ENCODE measurements around the gene RSBN1.
A peak's percentile ranks its signal among the peaks of the same experiment; 100 is the strongest.

RSBN1 gene

GRCh38 chr1:113811888-113812660, at the start of gene RSBN1:
RSBN1 (minus strand) TSS chr1:113812476; CDS start chr1:113812412, 64 bp downstream.
- H3K27ac ChIP-seq (ENCODE audit: low read length), result peak within 1 kb of the TSS; percentile 89
- no peaks in the 10 kb centered on the region for H3K36me3 ChIP-seq (ENCODE audit: control insufficient read depth in 2 of 2, insufficient read depth in 2 of 2, low read length in 2 of 2)
- H3K9ac ChIP-seq (ENCODE audit: low read length in 2 of 2), result peak within 1 kb of the TSS; percentile 97 to 99
- no peaks in the 10 kb centered on the region for H3K9me3 ChIP-seq (ENCODE audit: control insufficient read depth in 2 of 2, low read length in 2 of 2)
- no peaks in the 10 kb centered on the region for H3K27me3 ChIP-seq (ENCODE audit: control insufficient read depth in 1 of 2, insufficient read depth in 2 of 2, low read length in 2 of 2)
- H3K4me1 ChIP-seq (ENCODE audit: control insufficient read depth, insufficient read depth, low read length), result peaks cover 7% of the 10 kb centered on the region
- H3K4me3 ChIP-seq (ENCODE audit: low read length in 2 of 2), result peak within 1 kb of the TSS; percentile 99 to 100

GRCh38 chr1:113861641-113862040, 49.4 kb upstream of the RSBN1 start:
- no peak overlapping the region for H3K27ac ChIP-seq (ENCODE audit: low read length)
- no peaks in the 10 kb centered on the region for H3K9me3 ChIP-seq (ENCODE audit: control insufficient read depth in 2 of 2, low read length in 2 of 2)
- H3K9ac ChIP-seq (ENCODE audit: low read length in 2 of 2), result no peak overlapping the region
- H3K27me3 ChIP-seq (ENCODE audit: control insufficient read depth in 1 of 2, insufficient read depth in 2 of 2, low read length in 2 of 2), result no peaks in the 10 kb centered on the region
- H3K4me1 ChIP-seq (ENCODE audit: control insufficient read depth, insufficient read depth, low read length), result no peaks in the 10 kb centered on the region
- H3K36me3 ChIP-seq (ENCODE audit: control insufficient read depth in 2 of 2, insufficient read depth in 2 of 2, low read length in 2 of 2), result no peaks in the 10 kb centered on the region
- no peak overlapping the region for H3K4me3 ChIP-seq (ENCODE audit: low read length in 2 of 2)

GRCh38 chr1:113860891-113861290, 48.6 kb upstream of the RSBN1 start:
- Histone ChIP-seq H3K27me3 (ENCODE audit: control insufficient read depth in 1 of 2, insufficient read depth in 2 of 2, low read length in 2 of 2) (no peaks in the 10 kb centered on the region), H3K9ac (ENCODE audit: low read length in 2 of 2) (no peak overlapping the region), H3K36me3 (ENCODE audit: control insufficient read depth in 2 of 2, insufficient read depth in 2 of 2, low read length in 2 of 2) (no peaks in the 10 kb centered on the region), H3K4me3 (ENCODE audit: low read length in 2 of 2) (no peak overlapping the region), H3K9me3 (ENCODE audit: control insufficient read depth in 2 of 2, low read length in 2 of 2) (no peaks in the 10 kb centered on the region), H3K4me1 (ENCODE audit: control insufficient read depth, insufficient read depth, low read length) (no peaks in the 10 kb centered on the region), H3K27ac (ENCODE audit: low read length) (no peak overlapping the region)

- H3K4me3 ChIP-seq (ENCODE audit: low read length in 2 of 2), result no peak overlapping the region
- no peaks in the 10 kb centered on the region for H3K4me1 ChIP-seq (ENCODE audit: control insufficient read depth, insufficient read depth, low read length)
- H3K27ac ChIP-seq (ENCODE audit: low read length), result no peak overlapping the region
- H3K27me3 ChIP-seq (ENCODE audit: control insufficient read depth in 1 of 2, insufficient read depth in 2 of 2, low read length in 2 of 2), result no peaks in the 10 kb centered on the region
- H3K36me3 ChIP-seq (ENCODE audit: control insufficient read depth in 2 of 2, insufficient read depth in 2 of 2, low read length in 2 of 2), result no peaks in the 10 kb centered on the region
- no peak overlapping the region for H3K9ac ChIP-seq (ENCODE audit: low read length in 2 of 2)
- H3K9me3 ChIP-seq (ENCODE audit: control insufficient read depth in 2 of 2, low read length in 2 of 2), result no peaks in the 10 kb centered on the region
These were observed 47.4 kb upstream of the RSBN1 start for GRCh38 chr1:113859478-113860175.

GRCh38 chr1:113858982-113859381, 46.7 kb upstream of the RSBN1 start:
- Histone ChIP-seq H3K9ac (ENCODE audit: low read length in 2 of 2) (no peak overlapping the region), H3K27me3 (ENCODE audit: control insufficient read depth in 1 of 2, insufficient read depth in 2 of 2, low read length in 2 of 2) (no peaks in the 10 kb centered on the region), H3K36me3 (ENCODE audit: control insufficient read depth in 2 of 2, insufficient read depth in 2 of 2, low read length in 2 of 2) (no peaks in the 10 kb centered on the region), H3K4me1 (ENCODE audit: control insufficient read depth, insufficient read depth, low read length) (no peaks in the 10 kb centered on the region), H3K4me3 (ENCODE audit: low read length in 2 of 2) (no peak overlapping the region), H3K27ac (ENCODE audit: low read length) (no peak overlapping the region), H3K9me3 (ENCODE audit: control insufficient read depth in 2 of 2, low read length in 2 of 2) (no peaks in the 10 kb centered on the region)

- Histone ChIP-seq H3K4me1 (ENCODE audit: control insufficient read depth, insufficient read depth, low read length) (no peaks in the 10 kb centered on the region), H3K9me3 (ENCODE audit: control insufficient read depth in 2 of 2, low read length in 2 of 2) (no peaks in the 10 kb centered on the region), H3K4me3 (ENCODE audit: low read length in 2 of 2) (no peak overlapping the region), H3K27me3 (ENCODE audit: control insufficient read depth in 1 of 2, insufficient read depth in 2 of 2, low read length in 2 of 2) (no peaks in the 10 kb centered on the region), H3K36me3 (ENCODE audit: control insufficient read depth in 2 of 2, insufficient read depth in 2 of 2, low read length in 2 of 2) (no peaks in the 10 kb centered on the region), H3K9ac (ENCODE audit: low read length in 2 of 2) (no peak overlapping the region), H3K27ac (ENCODE audit: low read length) (no peak overlapping the region)
These were observed 46.1 kb upstream of the RSBN1 start for GRCh38 chr1:113858418-113858817.

GRCh38 chr1:113857776-113858175, 45.5 kb upstream of the RSBN1 start:
- Histone ChIP-seq H3K9me3 (ENCODE audit: control insufficient read depth in 2 of 2, low read length in 2 of 2) (no peaks in the 10 kb centered on the region), H3K27ac (ENCODE audit: low read length) (no peak overlapping the region), H3K27me3 (ENCODE audit: control insufficient read depth in 1 of 2, insufficient read depth in 2 of 2, low read length in 2 of 2) (no peaks in the 10 kb centered on the region), H3K9ac (ENCODE audit: low read length in 2 of 2) (no peak overlapping the region), H3K4me1 (ENCODE audit: control insufficient read depth, insufficient read depth, low read length) (no peaks in the 10 kb centered on the region), H3K36me3 (ENCODE audit: control insufficient read depth in 2 of 2, insufficient read depth in 2 of 2, low read length in 2 of 2) (no peaks in the 10 kb centered on the region), H3K4me3 (ENCODE audit: low read length in 2 of 2) (no peak overlapping the region)

GRCh38 chr1:113856401-113856790, 44.1 kb upstream of the RSBN1 start:
- no peak overlapping the region for H3K27ac ChIP-seq (ENCODE audit: low read length)
- H3K4me1 ChIP-seq (ENCODE audit: control insufficient read depth, insufficient read depth, low read length), result no peaks in the 10 kb centered on the region
- no peaks in the 10 kb centered on the region for H3K9me3 ChIP-seq (ENCODE audit: control insufficient read depth in 2 of 2, low read length in 2 of 2)
- H3K9ac ChIP-seq (ENCODE audit: low read length in 2 of 2), result no peak overlapping the region
- no peak overlapping the region for H3K4me3 ChIP-seq (ENCODE audit: low read length in 2 of 2)
- no peaks in the 10 kb centered on the region for H3K27me3 ChIP-seq (ENCODE audit: control insufficient read depth in 1 of 2, insufficient read depth in 2 of 2, low read length in 2 of 2)
- H3K36me3 ChIP-seq (ENCODE audit: control insufficient read depth in 2 of 2, insufficient read depth in 2 of 2, low read length in 2 of 2), result no peaks in the 10 kb centered on the region

GRCh38 chr1:113855630-113856400, 43.5 kb upstream of the RSBN1 start:
- Histone ChIP-seq H3K9me3 (ENCODE audit: control insufficient read depth in 2 of 2, low read length in 2 of 2) (no peaks in the 10 kb centered on the region), H3K4me1 (ENCODE audit: control insufficient read depth, insufficient read depth, low read length) (no peaks in the 10 kb centered on the region), H3K4me3 (ENCODE audit: low read length in 2 of 2) (no peak overlapping the region), H3K27me3 (ENCODE audit: control insufficient read depth in 1 of 2, insufficient read depth in 2 of 2, low read length in 2 of 2) (no peaks in the 10 kb centered on the region), H3K36me3 (ENCODE audit: control insufficient read depth in 2 of 2, insufficient read depth in 2 of 2, low read length in 2 of 2) (no peaks in the 10 kb centered on the region), H3K27ac (ENCODE audit: low read length) (no peak overlapping the region), H3K9ac (ENCODE audit: low read length in 2 of 2) (no peak overlapping the region)

GRCh38 chr1:113854234-113854633, 42.0 kb upstream of the RSBN1 start:
- H3K9ac ChIP-seq (ENCODE audit: low read length in 2 of 2), result no peak overlapping the region
- no peaks in the 10 kb centered on the region for H3K27me3 ChIP-seq (ENCODE audit: control insufficient read depth in 1 of 2, insufficient read depth in 2 of 2, low read length in 2 of 2)
- no peak overlapping the region for H3K4me3 ChIP-seq (ENCODE audit: low read length in 2 of 2)
- H3K27ac ChIP-seq (ENCODE audit: low read length), result no peak overlapping the region
- H3K4me1 ChIP-seq (ENCODE audit: control insufficient read depth, insufficient read depth, low read length), result no peaks in the 10 kb centered on the region
- H3K9me3 ChIP-seq (ENCODE audit: control insufficient read depth in 2 of 2, low read length in 2 of 2), result no peaks in the 10 kb centered on the region
- H3K36me3 ChIP-seq (ENCODE audit: control insufficient read depth in 2 of 2, insufficient read depth in 2 of 2, low read length in 2 of 2), result no peaks in the 10 kb centered on the region

Measured in stomach smooth muscle (tissue), 2 donors.